GM08714 (cell line): ENCODE results near the gene GRIA4.

Source experiments
- H3K4me3 ChIP-seq: fragments of 200-500 bp; sonication (Bioruptor generic); 2 replicates; pipeline ENCODE4 v1.5.1; 2014; ENCODE audit warnings: mild to moderate bottlenecking, low read length, inconsistent platforms
- ZNF274 ChIP-seq: IDR thresholded peaks from 2 replicates; pipeline ENCODE4 v1.6.1; 2012; ENCODE audit warnings: mild to moderate bottlenecking, low read depth, low read length

GRIA4 gene

GRCh38 chr11:106014035-106014434 lies 404.2 kb downstream of the GRIA4 start:
- no peak for TF ChIP-seq ZNF274
- no peak overlapping the region for H3K4me3 ChIP-seq

DNA sequence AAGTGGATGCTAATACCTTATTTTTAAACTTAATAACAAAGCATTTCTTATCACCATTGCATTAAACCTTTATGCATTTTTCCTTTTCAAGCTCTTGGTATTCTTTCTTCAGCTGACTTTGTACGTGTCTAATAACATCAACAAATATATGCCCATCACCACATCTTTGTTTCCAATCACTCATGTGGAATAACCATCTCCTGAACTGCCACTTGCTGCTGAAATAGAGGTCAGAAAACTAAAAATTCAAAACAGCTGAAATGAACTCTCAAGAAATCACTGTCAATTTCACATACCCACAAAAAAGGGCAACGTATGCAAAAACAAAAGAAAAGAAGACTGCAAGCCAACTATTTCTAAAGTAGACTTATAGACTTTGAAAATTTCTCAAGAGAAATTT lies 404.7 kb downstream of the GRIA4 start:
- H3K4me3 ChIP-seq = no peak overlapping the region
- no peak for TF ChIP-seq ZNF274

DNA sequence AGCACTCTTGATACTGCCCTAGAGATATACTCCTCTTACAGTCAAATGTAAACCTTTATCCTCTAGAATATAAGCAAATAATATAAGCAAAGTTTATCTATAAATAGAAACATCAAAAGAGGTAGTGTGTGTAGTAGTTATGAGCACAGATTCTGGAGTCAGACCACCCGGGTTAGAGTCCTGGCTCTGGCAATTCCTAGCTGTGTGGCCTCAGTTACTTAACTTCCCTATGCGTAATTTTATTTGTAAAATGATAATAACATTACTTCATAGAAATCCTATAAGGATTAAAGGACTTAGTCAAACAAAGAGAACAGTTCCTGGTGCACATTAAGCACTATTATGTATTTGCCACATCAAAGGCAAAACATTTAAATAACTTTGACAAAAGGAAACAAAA lies 405.2 kb downstream of the GRIA4 start:
- no peak overlapping the region for H3K4me3 ChIP-seq
- TF ChIP-seq ZNF274 = no peak

DNA sequence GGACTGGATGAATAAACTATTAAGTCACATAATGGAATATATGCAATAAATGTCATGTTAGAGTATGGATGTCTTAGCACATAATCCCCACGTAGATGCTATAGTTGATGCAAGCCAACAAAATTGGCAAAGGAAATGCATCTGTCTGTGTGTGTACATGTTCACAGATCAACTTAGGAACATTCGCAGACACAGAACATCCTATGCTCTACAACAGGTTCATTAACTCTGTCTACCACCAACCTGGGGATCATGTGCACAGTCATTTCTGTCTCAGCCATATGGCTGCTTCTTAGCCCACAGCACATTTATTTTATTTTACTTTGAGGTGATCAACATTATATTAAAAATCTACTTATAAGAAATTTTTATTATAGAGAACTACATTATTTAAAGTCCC lies 407.2 kb downstream of the GRIA4 start:
- TF ChIP-seq ZNF274 = no peak
- no peak overlapping the region for H3K4me3 ChIP-seq

DNA sequence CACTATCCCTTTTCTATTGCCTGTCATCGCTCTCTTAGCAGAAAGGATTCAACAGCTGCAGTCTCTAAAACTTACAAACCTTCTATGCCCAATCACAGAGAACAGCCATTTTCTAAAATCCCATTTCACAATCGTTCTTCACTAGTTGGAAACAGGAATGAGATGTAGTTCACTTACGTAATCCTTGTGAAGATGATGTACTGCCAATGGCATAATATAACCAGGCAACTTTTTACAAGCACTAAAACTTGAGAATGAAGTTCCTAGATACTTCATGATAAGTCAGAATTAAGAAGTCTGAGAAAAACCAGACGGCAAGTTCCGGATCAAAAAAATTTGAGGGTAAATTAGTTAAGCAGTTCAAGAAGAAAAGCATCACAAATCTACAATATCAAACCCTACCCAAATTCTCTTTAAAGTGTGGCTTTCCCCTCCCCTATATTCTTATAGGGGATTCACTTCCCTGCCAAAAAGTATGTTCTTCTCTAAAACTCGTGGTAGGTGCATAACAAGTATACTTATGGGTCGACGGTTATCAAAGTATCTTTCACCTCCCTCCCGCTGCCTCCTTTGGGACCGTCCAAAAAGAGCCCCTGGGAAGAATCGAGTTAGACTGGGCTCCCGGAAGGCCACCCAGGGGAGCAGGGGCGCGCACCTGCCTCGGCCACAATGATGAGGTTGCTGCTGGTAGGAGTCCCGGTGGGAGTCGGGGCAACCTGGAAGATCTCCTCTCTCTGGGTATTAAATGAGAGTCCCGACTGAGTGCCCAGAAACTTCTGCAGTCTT lies 411.5 kb downstream of the GRIA4 start:
- TF ChIP-seq ZNF274 = no peak
- H3K4me3 ChIP-seq = peak overlapping the region; percentile 80

DNA sequence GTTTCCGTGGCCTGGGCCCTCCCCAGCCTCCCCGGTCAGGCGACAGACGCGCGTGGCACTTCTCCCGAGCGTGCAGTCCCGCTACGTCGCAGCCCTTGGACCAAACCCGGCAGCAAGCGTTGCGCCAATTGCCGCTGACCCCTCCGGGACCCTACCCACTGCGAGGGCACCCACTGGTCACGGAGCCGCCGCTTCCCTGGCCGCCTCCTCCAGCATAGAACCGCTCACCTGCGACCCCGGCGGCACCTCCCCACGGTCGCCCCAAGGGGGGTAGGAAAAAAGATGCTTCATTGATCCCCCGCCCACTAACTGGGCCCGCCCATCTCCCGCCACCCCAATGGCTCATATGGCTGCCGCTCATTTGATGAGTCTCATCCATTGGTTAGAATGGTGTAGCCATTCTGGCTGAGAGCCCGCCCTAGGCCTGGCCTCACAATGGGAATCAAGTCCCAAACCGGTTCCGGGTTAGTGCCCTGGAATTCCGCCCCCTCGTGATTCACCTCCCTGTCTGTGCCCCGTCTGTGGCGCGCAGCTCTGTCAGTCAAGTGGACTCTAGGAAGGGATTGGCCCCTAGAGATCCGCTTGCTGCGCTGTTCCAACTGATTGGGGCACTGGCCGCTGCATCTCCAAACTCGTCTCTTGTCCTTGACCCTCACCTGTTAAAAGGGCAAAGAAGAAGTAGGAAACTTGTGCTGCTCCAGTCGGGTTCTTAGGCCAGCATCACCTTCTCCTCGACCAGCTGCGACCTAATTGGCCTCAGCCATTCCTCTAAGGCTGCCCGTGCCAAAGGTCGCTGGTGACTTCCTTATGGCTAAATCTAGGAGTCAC lies 412.3 kb downstream of the GRIA4 start, which contains the start of gene MSANTD4:
TSS of gene MSANTD4 (minus strand) at position 274 of the 828 bp plus-strand sequence. CDS start 11,323 bp downstream, outside the sequence.
- H3K4me3 ChIP-seq = peak within 1 kb of the TSS; percentile 80
- TF ChIP-seq ZNF274 = no peak

DNA sequence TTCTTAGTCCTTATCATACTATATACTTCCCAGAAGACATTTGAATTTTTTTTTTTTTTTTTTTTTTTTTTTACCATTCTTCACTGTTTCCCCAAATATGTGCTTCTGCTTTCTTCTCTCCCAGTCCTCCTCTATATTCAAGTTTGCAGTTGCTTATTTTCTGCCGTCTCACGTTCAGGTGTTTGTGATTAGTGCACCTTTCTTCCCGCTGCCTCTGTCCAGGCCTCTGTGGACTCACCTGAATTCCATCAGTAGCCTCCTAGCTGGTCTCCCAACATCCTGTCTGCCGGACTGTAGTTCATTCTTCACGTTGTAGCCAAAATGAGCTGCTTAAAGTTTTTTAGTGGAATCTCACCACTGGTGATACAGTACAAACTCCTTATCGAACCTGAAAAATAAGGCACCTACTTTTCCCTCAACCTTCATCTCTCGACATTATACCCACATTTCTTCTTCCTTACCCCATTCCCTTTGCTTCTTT lies 413.0 kb downstream of the GRIA4 start:
- no peak for TF ChIP-seq ZNF274
- peak overlapping the region; percentile 66 for H3K4me3 ChIP-seq

GRCh38 chr11:106030609-106031008 lies 420.7 kb downstream of the GRIA4 start:
- H3K4me3 ChIP-seq = no peak overlapping the region
- no peak for TF ChIP-seq ZNF274

- no peak overlapping the region for H3K4me3 ChIP-seq
- no peak for TF ChIP-seq ZNF274
Measured at GRCh38 chr11:106031202-106031810, 421.4 kb downstream of the GRIA4 start.
